ENCODE results near the gene NTM.

DNA sequence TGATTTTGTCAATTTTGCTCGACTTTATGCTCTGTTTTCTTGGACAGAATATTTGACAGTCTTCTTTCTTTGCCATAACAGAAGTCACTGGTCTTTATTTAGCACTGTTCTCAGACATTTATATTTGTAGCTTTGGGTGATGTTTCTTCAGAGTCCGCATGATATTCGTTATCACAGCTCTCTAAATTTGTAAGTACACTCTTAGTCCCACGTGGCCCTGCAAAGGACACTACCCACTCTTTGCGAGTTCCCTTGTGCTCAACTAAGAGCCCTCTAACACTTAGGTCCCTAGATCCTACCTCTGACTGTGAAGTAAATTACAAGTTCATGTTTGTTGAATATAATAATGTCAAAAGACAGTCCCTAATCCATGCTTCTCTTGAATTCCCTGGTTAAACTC is 651.9 kb downstream of the NTM start:
- TF ChIP-seq POLR2A (IDR thresholded peaks at IDR 0.05; ENCODE audit: low read depth, low read length) (no peak), POLR2AphosphoS5 (IDR thresholded peaks at IDR 0.05; ENCODE audit: low read depth, low read length) (no peak), SPI1 (IDR thresholded peaks at IDR 0.05; ENCODE audit: low read depth, low read length) (no peak), TAF1 (IDR thresholded peaks at IDR 0.05; ENCODE audit: low read depth, low read length) (no peak), POU2F2 (IDR thresholded peaks at IDR 0.05; ENCODE audit: low read depth, low read length) (no peak), PAX5 (IDR thresholded peaks at IDR 0.05; ENCODE audit: insufficient read depth, low read length, severe bottlenecking) (no peak)

All from GM12891 (cell line).